Medulla oblongata (tissue), 1 donor: ENCODE results near the gene PCDHGA3.
A peak's percentile ranks its signal among the peaks of the same experiment; 100 is the strongest.
"Not testable (repeated sequence)": the region's sequence is repeated elsewhere in the genome, so short reads cannot be mapped to it uniquely, and the experiment has no call there.

Experiments used
- DNase-seq: peaks from one replicate; pipeline ENCODE4 v3.0.0-alpha.2; 2015; ENCODE audit errors: extremely low spot score

The PCDHGA3 gene

DNA sequence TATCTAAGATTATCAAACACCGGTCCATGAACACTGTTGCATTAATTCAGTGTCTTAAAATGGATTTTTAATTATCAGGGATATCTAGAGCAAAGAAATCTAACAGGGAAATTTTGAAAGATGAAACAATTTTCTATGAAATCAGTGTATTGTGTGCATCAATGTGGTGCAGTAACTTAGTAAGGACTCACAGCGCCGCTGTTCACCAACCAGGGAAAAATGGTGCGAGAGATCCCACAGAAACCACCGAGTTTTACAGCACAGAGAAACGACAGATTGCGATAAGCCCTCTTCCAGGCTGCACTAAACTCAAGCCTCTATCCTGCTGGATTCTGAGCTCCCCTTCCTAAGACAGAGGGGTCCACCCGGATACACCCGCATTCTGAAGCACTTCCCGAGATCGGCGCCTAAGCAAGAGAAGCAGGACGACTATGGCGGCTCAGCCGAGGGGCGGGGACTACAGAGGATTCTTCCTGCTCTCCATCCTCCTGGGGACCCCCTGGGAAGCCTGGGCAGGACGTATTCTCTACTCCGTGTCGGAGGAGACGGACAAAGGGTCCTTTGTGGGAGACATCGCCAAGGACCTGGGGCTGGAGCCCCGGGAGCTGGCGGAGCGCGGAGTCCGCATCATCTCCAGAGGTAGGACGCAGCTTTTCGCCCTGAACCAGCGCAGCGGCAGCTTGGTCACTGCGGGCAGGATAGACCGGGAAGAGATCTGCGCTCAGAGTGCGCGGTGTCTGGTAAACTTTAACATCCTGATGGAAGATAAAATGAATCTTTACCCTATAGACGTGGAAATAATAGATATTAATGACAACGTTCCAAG lies 39.1 kb downstream of the PCDHGA3 start, which contains the start of gene PCDHGA7:
Gene PCDHGA7, plus strand, starts transcription at position 274 of the 826 bp plus-strand sequence. Its CDS starts 158 bp downstream, at position 432.
- no peak for DNase-seq

DNA sequence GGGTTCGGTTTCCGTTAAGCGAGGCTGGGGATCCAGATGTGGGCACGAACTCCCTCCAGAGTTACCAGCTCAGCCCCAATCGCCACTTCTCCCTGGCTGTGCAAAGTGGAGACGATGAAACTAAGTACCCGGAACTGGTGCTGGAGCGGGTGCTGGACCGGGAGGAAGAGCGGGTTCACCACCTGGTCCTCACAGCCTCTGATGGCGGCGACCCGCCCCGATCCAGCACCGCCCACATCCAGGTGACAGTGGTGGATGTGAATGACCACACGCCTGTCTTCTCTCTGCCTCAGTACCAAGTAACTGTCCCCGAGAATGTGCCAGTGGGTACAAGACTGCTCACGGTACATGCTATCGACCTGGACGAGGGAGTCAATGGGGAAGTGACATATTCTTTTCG lies 39.7 kb downstream of the PCDHGA3 start:
- DNase-seq: no peak

DNA sequence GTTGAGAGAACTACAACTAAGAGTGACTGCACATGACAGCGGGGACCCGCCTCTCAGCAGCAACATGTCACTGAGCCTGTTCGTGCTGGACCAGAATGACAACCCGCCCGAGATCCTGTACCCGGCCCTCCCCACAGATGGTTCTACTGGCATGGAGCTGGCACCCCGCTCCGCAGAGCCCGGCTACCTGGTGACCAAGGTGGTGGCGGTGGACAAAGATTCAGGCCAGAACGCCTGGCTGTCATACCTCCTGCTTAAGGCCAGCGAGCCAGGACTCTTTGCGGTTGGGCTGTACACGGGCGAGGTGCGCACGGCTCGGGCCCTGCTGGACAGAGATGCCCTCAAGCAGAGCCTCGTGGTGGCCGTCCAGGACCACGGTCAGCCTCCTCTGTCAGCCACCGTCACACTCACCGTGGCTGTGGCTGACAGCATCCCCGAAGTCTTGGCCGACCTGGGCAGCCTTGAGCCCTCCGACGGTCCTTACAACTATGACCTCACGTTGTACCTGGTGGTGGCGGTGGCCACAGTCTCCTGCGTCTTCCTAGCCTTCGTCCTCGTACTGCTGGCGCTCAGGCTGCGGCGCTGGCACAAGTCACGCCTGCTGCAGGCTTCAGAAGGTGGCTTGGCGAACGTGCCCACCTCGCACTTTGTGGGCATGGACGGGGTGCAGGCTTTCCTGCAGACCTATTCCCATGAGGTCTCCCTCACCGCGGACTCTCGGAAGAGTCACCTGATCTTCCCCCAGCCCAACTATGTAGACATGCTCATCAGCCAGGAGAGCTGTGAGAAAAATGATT lies 41.0 kb downstream of the PCDHGA3 start:
- DNase-seq: no peak

DNA sequence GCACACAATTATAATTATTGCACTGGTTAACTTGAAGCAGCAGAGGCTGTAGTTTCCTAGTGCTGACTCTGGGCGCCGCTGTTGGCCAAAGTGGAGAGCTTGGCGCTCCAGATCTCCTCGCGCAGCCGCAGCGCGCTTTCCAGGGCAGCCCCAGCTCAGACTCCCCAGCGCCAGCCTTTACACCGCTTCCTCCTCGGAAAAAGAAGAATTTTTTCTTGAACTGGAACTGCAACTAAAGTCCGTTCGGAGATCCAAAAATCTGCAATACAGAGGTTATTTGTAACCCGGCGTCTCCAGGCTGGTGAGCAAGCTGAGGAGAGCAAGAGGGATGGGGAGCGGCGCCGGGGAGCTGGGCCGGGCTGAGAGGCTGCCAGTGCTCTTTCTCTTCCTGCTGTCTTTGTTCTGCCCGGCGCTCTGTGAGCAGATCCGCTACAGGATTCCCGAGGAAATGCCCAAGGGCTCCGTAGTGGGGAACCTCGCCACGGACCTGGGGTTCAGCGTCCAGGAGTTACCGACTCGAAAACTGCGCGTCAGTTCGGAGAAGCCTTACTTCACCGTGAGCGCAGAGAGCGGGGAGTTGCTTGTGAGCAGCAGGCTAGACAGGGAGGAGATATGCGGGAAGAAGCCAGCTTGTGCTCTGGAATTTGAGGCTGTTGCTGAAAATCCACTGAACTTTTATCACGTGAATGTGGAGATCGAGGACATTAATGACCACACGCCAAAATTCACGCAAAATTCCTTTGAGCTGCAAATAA lies 44.1 kb downstream of the PCDHGA3 start, which contains the start of gene PCDHGB4:
Gene PCDHGB4, plus strand, starts transcription at position 142 of the 755 bp plus-strand sequence. Its CDS starts 187 bp downstream, at position 329.
- peak; percentile 4 for DNase-seq

DNA sequence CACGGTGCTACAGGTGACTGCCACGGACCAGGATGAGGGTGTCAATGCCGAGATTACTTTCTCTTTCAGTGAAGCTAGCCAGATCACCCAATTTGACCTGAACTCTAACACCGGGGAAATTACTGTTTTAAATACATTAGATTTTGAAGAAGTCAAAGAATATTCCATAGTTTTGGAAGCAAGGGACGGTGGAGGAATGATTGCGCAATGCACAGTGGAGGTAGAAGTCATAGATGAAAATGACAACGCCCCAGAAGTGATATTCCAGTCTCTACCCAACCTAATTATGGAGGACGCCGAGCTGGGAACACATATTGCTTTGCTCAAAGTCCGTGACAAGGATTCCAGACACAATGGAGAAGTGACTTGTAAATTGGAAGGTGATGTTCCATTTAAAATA lies 45.0 kb downstream of the PCDHGA3 start:
- no peak for DNase-seq

DNA sequence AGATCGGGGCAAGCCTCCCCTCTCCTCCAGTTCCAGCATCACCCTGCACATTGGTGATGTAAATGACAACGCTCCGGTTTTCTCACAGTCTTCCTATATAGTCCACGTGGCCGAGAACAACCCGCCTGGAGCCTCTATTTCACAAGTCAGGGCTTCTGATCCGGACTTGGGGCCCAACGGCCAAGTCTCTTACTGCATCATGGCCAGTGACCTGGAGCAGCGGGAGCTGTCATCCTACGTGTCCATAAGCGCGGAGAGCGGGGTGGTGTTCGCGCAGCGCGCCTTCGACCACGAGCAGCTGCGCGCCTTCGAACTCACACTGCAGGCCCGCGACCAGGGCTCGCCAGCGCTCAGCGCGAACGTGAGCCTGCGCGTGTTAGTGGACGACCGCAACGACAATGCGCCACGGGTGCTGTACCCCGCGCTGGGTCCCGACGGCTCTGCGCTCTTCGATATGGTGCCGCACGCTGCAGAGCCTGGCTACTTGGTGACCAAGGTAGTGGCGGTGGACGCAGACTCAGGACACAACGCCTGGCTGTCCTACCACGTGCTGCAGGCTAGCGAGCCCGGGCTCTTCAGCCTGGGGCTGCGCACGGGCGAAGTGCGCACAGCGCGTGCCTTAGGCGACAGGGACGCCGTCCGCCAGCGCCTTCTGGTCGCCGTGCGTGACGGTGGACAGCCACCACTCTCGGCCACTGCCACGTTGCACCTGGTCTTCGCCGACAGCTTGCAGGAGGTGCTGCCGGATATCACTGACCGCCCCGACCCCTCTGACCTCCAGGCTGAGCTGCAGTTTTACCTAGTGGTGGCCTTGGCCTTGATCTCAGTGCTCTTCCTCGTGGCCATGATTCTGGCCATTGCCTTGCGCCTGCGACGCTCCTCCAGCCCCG lies 45.8 kb downstream of the PCDHGA3 start:
- no peak for DNase-seq

DNA sequence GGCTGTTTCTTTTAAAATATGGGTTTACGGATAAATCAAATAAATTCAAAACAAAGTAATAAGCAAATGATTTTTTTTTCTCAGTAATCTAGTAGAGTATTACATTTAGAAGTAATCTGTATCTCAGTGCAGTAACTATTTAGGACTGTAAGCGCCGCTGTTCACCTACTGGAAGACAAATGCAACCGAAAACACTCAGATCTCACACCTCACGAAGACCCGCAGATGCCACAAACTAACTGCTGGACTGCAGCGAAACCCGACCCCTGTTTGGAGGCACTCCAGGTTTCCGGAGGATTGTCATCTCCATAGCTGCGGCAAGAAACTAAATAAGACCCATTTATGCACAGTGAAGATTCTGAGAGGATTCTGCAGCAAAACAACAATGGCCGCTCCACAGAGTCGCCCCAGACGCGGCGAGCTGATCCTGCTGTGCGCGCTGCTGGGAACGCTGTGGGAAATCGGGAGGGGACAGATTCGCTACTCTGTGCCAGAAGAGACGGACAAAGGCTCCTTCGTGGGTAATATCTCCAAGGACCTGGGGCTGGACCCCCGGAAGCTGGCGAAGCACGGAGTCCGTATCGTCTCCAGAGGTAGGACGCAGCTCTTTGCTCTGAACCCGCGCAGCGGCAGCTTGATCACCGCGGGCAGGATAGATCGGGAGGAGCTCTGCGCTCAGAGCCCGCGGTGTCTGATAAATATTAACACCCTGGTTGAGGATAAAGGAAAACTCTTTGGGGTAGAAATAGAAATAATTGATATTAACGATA lies 49.0 kb downstream of the PCDHGA3 start, which contains the start of gene PCDHGA8:
Gene PCDHGA8, plus strand, starts transcription at position 205 of the 770 bp plus-strand sequence. Its CDS starts 181 bp downstream, at position 386.
- no peak for DNase-seq

DNA sequence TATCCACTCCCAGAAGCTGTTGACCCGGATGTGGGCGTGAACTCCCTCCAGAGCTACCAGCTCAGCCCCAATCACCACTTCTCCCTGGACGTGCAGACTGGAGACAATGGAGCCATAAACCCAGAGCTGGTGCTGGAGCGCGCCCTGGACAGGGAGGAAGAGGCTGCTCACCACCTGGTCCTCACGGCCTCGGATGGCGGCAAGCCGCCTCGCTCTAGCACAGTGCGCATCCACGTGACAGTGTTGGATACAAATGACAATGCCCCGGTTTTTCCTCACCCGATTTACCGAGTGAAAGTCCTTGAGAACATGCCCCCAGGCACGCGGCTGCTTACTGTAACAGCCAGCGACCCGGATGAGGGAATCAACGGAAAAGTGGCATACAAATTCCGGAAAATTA lies 49.6 kb downstream of the PCDHGA3 start:
- DNase-seq: no peak

DNA sequence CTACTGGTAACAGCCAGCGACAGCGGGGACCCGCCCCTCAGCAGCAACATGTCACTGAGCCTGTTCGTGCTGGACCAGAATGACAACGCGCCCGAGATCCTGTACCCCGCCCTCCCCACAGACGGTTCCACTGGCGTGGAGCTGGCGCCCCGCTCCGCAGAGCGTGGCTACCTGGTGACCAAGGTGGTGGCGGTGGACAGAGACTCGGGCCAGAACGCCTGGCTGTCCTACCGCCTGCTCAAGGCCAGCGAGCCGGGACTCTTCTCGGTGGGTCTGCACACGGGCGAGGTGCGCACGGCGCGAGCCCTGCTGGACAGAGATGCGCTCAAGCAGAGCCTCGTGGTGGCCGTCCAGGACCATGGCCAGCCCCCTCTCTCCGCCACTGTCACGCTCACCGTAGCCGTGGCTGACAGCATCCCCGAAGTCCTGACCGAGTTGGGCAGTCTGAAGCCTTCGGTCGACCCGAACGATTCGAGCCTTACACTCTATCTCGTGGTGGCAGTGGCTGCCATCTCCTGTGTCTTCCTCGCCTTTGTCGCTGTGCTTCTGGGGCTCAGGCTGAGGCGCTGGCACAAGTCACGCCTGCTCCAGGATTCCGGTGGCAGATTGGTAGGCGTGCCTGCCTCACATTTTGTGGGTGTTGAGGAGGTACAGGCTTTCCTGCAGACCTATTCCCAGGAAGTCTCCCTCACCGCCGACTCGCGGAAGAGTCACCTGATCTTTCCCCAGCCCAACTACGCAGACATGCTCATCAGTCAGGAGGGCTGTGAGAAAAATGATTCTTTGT lies 51.0 kb downstream of the PCDHGA3 start:
- DNase-seq: not testable (repeated sequence)
